PC-9 (cell line): ENCODE results near the gene CCDC85C. TPM values are rescaled to one million over a fixed set of nuclear protein-coding genes. Genes with fewer than 3 reads are reported as not detected.

ENCODE experiments used
- BruUV-seq: library from RNA; stranded (reverse); fragments of 400-500 nt; replicated peaks from 2 replicates; lab custom pipeline; 2021; lab: Mats Ljungman, UMichigan
- CTCF ChIA-PET: fragments of 300-600 bp; sonication (Branson Sonifier 250); formaldehyde crosslinking; loops from one replicate; lab custom pipeline; 2022; ENCODE audit warnings: antibody characterized with exemption; lab: Charles Lee
- POLR2A ChIA-PET: fragments of 300-600 bp; sonication (Branson Sonifier 250); formaldehyde crosslinking; loops from one replicate; lab custom pipeline; 2022; ENCODE audit warnings: antibody characterized with exemption; ENCODE audit not compliant: unreplicated experiment; lab: Charles Lee
- DNase-seq, 2 experiments: peaks; one replicate each; pipeline versions ENCODE4 v3.0.0 to v3.0.0-alpha.2; 2015 to 2022; ENCODE audit warnings: mixed read lengths in 1 of 2
- H2AFZ ChIP-seq: fragments of 200-600 bp; sonication (generic); 2 replicates; pipeline ENCODE4 v1.8.1; 2017; ENCODE audit warnings: antibody characterized with exemption
- H3F3A ChIP-seq: fragments of 200-600 bp; sonication (generic); 2 replicates; pipeline ENCODE4 v1.8.1; 2017; ENCODE audit warnings: antibody characterized with exemption, mild to moderate bottlenecking, low read depth; ENCODE audit not compliant: insufficient read depth
- H3K27ac ChIP-seq: fragments of 200-600 bp; sonication (generic); 2 replicates; pipeline ENCODE4 v1.6.1; 2016; ENCODE audit warnings: mixed run types
- H3K27me3 ChIP-seq: fragments of 200-600 bp; sonication (generic); 2 replicates; pipeline ENCODE4 v1.6.1; 2016; ENCODE audit warnings: low read depth, mixed run types; ENCODE audit not compliant: insufficient read depth
- H3K36me3 ChIP-seq: fragments of 200-600 bp; sonication (generic); 2 replicates; pipeline ENCODE4 v1.6.1; 2016; ENCODE audit warnings: low read depth, mixed run types
- H3K4me1 ChIP-seq: fragments of 200-600 bp; sonication (generic); replicated peaks from 2 replicates; pipeline ENCODE4 v1.6.1; 2016; ENCODE audit warnings: mixed run types; ENCODE audit not compliant: insufficient read depth
- H3K4me2 ChIP-seq: fragments of 200-600 bp; sonication (generic); 2 replicates; pipeline ENCODE4 v1.6.1; 2017; ENCODE audit warnings: mixed run types
- H3K4me3 ChIP-seq: fragments of 200-600 bp; sonication (generic); 2 replicates; pipeline ENCODE4 v1.6.1; 2016; ENCODE audit warnings: mixed run types
- H3K79me2 ChIP-seq: fragments of 200-600 bp; sonication (generic); 2 replicates; pipeline ENCODE4 v1.6.1; 2017; ENCODE audit warnings: low read depth, mixed run types
- H3K9me2 ChIP-seq: fragments of 200-600 bp; sonication (generic); 2 replicates; pipeline ENCODE4 v1.8.1; 2017; ENCODE audit warnings: mild to moderate bottlenecking; ENCODE audit not compliant: insufficient read depth
- H3K9me3 ChIP-seq: fragments of 200-600 bp; sonication (generic); 2 replicates; pipeline ENCODE4 v1.8.1; 2016; ENCODE audit warnings: low read depth; ENCODE audit not compliant: insufficient read depth
- H4K20me1 ChIP-seq: fragments of 200-600 bp; sonication (generic); 2 replicates; pipeline ENCODE4 v1.8.1; 2017; ENCODE audit not compliant: insufficient read depth
- CTCF ChIP-seq: fragments of 200-600 bp; sonication (generic); conservative IDR thresholded peaks from 2 replicates; pipeline ENCODE4 v1.6.1; 2017; ENCODE audit warnings: mixed run types, antibody characterized with exemption, mild to moderate bottlenecking, moderate library complexity
- EZH2 ChIP-seq: fragments of 200-600 bp; sonication (generic); IDR thresholded peaks from 2 replicates; pipeline ENCODE4 v1.8.0; 2017; ENCODE audit warnings: antibody characterized with exemption, low read depth
- intact Hi-C: fragments of 100-400 bp; cut with micrococcal nuclease; formaldehyde crosslinking; loops from one replicate; pipeline ENCODE4 v1.10.0; 2022; ENCODE audit not compliant: unreplicated experiment
- total RNA-seq: library from RNA; stranded (reverse); gene quantifications from 2 replicates; pipeline ENCODE4 v1.2.3, GENCODE V29; 2021

The CCDC85C gene
- total RNA-seq, 1 experiment from 2014 or later = 21.2 TPM

GRCh38 chr14:99525699-99526080, 78.3 kb downstream of the CCDC85C start:
- Histone ChIP-seq H3K4me2 (no peak overlapping the region), H3F3A (no peaks in the 10 kb centered on the region), H3K4me3 (no peak overlapping the region), H3K27me3 (no peaks in the 10 kb centered on the region), H3K4me1 (no peaks in the 10 kb centered on the region), H4K20me1 (no peaks in the 10 kb centered on the region), H3K36me3 (no peaks in the 10 kb centered on the region), H3K27ac (no peak overlapping the region), H2AFZ (no peak overlapping the region), H3K9me3 (no peaks in the 10 kb centered on the region), H3K9me2 (no peaks in the 10 kb centered on the region), H3K79me2 (no peaks in the 10 kb centered on the region)
- no peak for DNase-seq
- no peak for TF ChIP-seq EZH2
- no peak for TF ChIP-seq CTCF
- ChIA-PET POLR2A (no interaction called here), CTCF (no interaction called here)
- BruUV-seq = no TSS peak
- intact Hi-C loops = no loop called here

GRCh38 chr14:99524804-99525698, 79.0 kb downstream of the CCDC85C start:
- Histone ChIP-seq H3K9me3 (no peaks in the 10 kb centered on the region), H3K9me2 (no peaks in the 10 kb centered on the region), H3K36me3 (no peaks in the 10 kb centered on the region), H3K4me1 (no peaks in the 10 kb centered on the region), H3K4me3 (no peak overlapping the region), H3K27ac (no peak overlapping the region), H3F3A (no peaks in the 10 kb centered on the region), H3K27me3 (no peaks in the 10 kb centered on the region), H3K79me2 (no peaks in the 10 kb centered on the region), H4K20me1 (no peaks in the 10 kb centered on the region), H2AFZ (no peak overlapping the region), H3K4me2 (no peak overlapping the region)
- DNase-seq = no peak
- BruUV-seq = no TSS peak
- TF ChIP-seq CTCF = no peak
- intact Hi-C loops = loop anchor here (5.0 kb wide), 1 partner anchor 37 kb away; no protein-coding TSS in a partner anchor
- POLR2A ChIA-PET = no interaction called here
- CTCF ChIA-PET = interaction anchor here (0.5 to 0.7 kb wide), 2 partner anchors 79 to 81 kb away, joined by 3 read pairs; no protein-coding TSS in a partner anchor

- Histone ChIP-seq H3K79me2 (no peaks in the 10 kb centered on the region), H3K27me3 (no peaks in the 10 kb centered on the region), H3K4me2 (no peak overlapping the region), H4K20me1 (no peaks in the 10 kb centered on the region), H3K27ac (no peak overlapping the region), H3K4me3 (no peak overlapping the region), H3K4me1 (no peaks in the 10 kb centered on the region), H3K9me3 (no peaks in the 10 kb centered on the region), H3K36me3 (no peaks in the 10 kb centered on the region), H3K9me2 (no peaks in the 10 kb centered on the region), H3F3A (no peaks in the 10 kb centered on the region), H2AFZ (no peak overlapping the region)
- CTCF ChIA-PET = interaction anchor here (0.5 to 0.7 kb wide), 2 partner anchors 80 to 82 kb away, joined by 3 read pairs; no protein-coding TSS in a partner anchor
- intact Hi-C loops = loop anchor here (5.0 kb wide), 1 partner anchor 38 kb away; no protein-coding TSS in a partner anchor
- no TSS peak for BruUV-seq
- TF ChIP-seq EZH2 = no peak
- no peak for TF ChIP-seq CTCF
- POLR2A ChIA-PET = no interaction called here
- no peak for DNase-seq
Observed at GRCh38 chr14:99524091-99524661, 79.8 kb downstream of the CCDC85C start.
